ENCODE data around the gene ACTMAP. TPM values are rescaled to one million over a fixed set of nuclear protein-coding genes. Genes with fewer than 3 reads are reported as not detected.

Gene ACTMAP
- total RNA-seq, 3 donors from 2014 or later (not counting 1 experiment from before 2014, with no cell fraction given), result 5.9 to 9.6 (median 8.2) TPM

- H3K9me3 ChIP-seq (ENCODE audit: control insufficient read depth, insufficient read depth, low read length), result no peaks in the 10 kb centered on the region
- 3% methylated on average over 26 of the region's 28 CpGs for WGBS (ENCODE audit: insufficient coverage)
- H3K9me3 Mint-ChIP-seq, result no peaks in the 10 kb centered on the region
- no peaks in the 10 kb centered on the region for H3K36me3 Mint-ChIP-seq
- peak overlapping the region; percentile 100 for H3K27ac Mint-ChIP-seq
- no peaks in the 10 kb centered on the region for H3K27me3 Mint-ChIP-seq (ENCODE audit: low read depth in 2 of 2)
- H3K36me3 ChIP-seq (ENCODE audit: control insufficient read depth, insufficient read depth, low read length), result peaks cover 12% of the 10 kb centered on the region
- ATAC-seq (peak; percentile 35 to 58 (median 37)), DNase-seq (peak; percentile 63 to 87)
- peaks cover 43 to 52% of the 10 kb centered on the region in 2 donors for H3K4me1 Mint-ChIP-seq
- peak overlapping the region; percentile 91 for H3K27ac ChIP-seq (ENCODE audit: low read length)
- H3K4me3 ChIP-seq (ENCODE audit: low read length), result peak overlapping the region; percentile 55
- H3K4me3 Mint-ChIP-seq, result peak overlapping the region; percentile 99
- H3K4me1 ChIP-seq (ENCODE audit: control insufficient read depth, insufficient read depth, low read length), result peaks cover 51% of the 10 kb centered on the region
- peak; percentile 47 for TF ChIP-seq CTCF (IDR thresholded peaks at IDR 0.05)
- no peaks in the 10 kb centered on the region for H3K27me3 ChIP-seq (ENCODE audit: control insufficient read depth, insufficient read depth, low read length)
- intact Hi-C loops (cut with micrococcal nuclease), result loop anchor here (1.0 to 2.0 kb wide), 4 partner anchors 21 to 81 kb away; partner anchors contain the start of genes ACTMAP, COQ8B and ITPKC
These were observed 47.8 kb upstream of the ACTMAP start for GRCh38 chr19:40797963-40798682.

GRCh38 chr19:40797166-40797962, 47.1 kb upstream of the ACTMAP start:
- TF ChIP-seq CTCF (IDR thresholded peaks at IDR 0.05), result no peak
- intact Hi-C loops (cut with micrococcal nuclease), result no loop called here
- Histone ChIP-seq H3K4me1 (ENCODE audit: control insufficient read depth, insufficient read depth, low read length) (peaks cover 50% of the 10 kb centered on the region), H3K27ac (ENCODE audit: low read length) (peak overlapping the region; percentile 91), H3K4me3 (ENCODE audit: low read length) (no peak overlapping the region), H3K36me3 (ENCODE audit: control insufficient read depth, insufficient read depth, low read length) (peaks cover 9% of the 10 kb centered on the region), H3K9me3 (ENCODE audit: control insufficient read depth, insufficient read depth, low read length) (no peaks in the 10 kb centered on the region), H3K27me3 (ENCODE audit: control insufficient read depth, insufficient read depth, low read length) (no peaks in the 10 kb centered on the region)
- WGBS (ENCODE audit: insufficient coverage), result 95% methylated on average over 14 of the region's 14 CpGs
- Mint-ChIP-seq H3K4me3 (peak overlapping the region; percentile 99), H3K4me1 (peaks cover 43 to 52% of the 10 kb centered on the region in 2 donors), H3K9me3 (no peaks in the 10 kb centered on the region), H3K36me3 (no peaks in the 10 kb centered on the region), H3K27ac (peak overlapping the region; percentile 100), H3K27me3 (ENCODE audit: low read depth in 2 of 2) (no peaks in the 10 kb centered on the region)
- DNase-seq (peak in 1 of 2 donors; percentile 22), ATAC-seq (no peak)

- Histone ChIP-seq H3K9me3 (ENCODE audit: control insufficient read depth, insufficient read depth, low read length) (no peaks in the 10 kb centered on the region), H3K27me3 (ENCODE audit: control insufficient read depth, insufficient read depth, low read length) (no peaks in the 10 kb centered on the region), H3K4me1 (ENCODE audit: control insufficient read depth, insufficient read depth, low read length) (peaks cover 22% of the 10 kb centered on the region), H3K36me3 (ENCODE audit: control insufficient read depth, insufficient read depth, low read length) (peaks cover 9% of the 10 kb centered on the region), H3K4me3 (ENCODE audit: low read length) (no peak overlapping the region), H3K27ac (ENCODE audit: low read length) (peak overlapping the region; percentile 66)
- no peak for TF ChIP-seq CTCF (IDR thresholded peaks at IDR 0.05)
- H3K4me1 Mint-ChIP-seq, result peaks cover 22 to 30% of the 10 kb centered on the region in 2 donors
- ATAC-seq (peak in 1 of 3 donors; percentile 12), DNase-seq (no peak)
- WGBS (ENCODE audit: insufficient coverage), result 56% methylated on average over 3 of the region's 3 CpGs
- H3K9me3 Mint-ChIP-seq, result no peaks in the 10 kb centered on the region
- H3K27ac Mint-ChIP-seq, result peak overlapping the region; percentile 82 to 84
- no peaks in the 10 kb centered on the region for H3K36me3 Mint-ChIP-seq
- H3K27me3 Mint-ChIP-seq (ENCODE audit: low read depth in 2 of 2), result no peaks in the 10 kb centered on the region
- H3K4me3 Mint-ChIP-seq, result peak overlapping the region; percentile 64
- intact Hi-C loops (cut with micrococcal nuclease), result no loop called here
These were observed 41.7 kb upstream of the ACTMAP start for GRCh38 chr19:40791996-40792395.
